Ramos (cell line): Measurements from ENCODE around the gene RNF149.
"Not testable (repeated sequence)": the region's sequence is repeated elsewhere in the genome, so short reads cannot be mapped to it uniquely, and the experiment has no call there.

Experiments used
- in situ Hi-C: fragments of 300-500 bp; cut with MboI; formaldehyde crosslinking; loops from one replicate; pipeline ENCODE4 v1.14.3; 2022; ENCODE audit warnings: low sequenced_read_pairs; ENCODE audit not compliant: unreplicated experiment

The RNF149 gene

DNA sequence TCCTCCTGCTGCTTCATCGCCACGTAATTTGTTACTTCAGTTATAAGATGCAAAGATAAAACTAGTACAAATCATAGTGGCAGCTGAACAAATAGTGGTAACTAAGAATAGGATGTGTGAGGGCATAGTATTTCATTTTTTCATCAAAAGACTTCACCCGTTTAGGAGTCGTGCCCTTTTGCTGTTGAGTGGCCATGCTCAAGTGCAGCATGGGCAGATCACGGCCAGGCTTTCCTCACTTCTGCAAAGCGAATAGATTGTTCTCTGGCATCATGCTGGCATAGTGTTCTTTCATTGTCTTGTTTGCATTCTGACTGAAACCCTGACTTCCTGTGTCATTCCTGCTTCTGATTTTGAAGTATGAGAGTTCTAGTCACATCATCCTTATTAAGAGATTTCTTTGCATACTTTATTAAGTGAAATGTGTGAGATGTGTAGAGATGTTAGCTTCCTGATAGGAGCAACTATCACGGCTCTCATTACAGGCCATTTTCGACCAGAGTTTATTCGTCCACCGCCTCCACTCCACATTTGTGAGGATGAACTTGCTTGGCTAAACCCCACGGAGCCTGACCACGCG, 44.1 kb downstream of the RNF149 start:
- in situ Hi-C loops, result no loop called here

DNA sequence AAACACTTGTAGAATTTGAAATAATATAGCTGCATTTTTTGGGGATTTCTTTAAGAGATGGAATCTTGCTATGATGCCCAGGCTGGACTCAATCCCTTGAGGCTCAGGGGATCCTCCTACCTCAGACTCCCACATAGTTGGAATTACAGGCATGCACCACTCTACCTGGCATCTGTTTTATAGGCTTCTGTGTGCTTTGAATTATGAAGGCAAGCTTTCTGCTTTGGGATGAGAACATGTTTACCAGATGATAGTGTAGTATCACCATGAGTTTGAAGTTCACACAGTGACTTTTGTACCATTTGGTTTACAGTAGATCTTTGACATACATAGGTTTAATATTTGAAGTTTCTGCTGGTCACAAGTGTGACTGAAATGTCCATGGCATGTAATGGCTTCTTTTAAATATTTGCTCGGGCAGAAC, 45.1 kb downstream of the RNF149 start:
- in situ Hi-C loops, result no loop called here

GRCh38 chr2:101262142-101262541, 46.4 kb downstream of the RNF149 start:
- in situ Hi-C loops, result no loop called here

- in situ Hi-C loops, result no loop called here
Measured at GRCh38 chr2:101258804-101259203, 49.7 kb downstream of the RNF149 start.

GRCh38 chr2:101256316-101256715, 52.2 kb downstream of the RNF149 start:
- in situ Hi-C loops, result no loop called here

- in situ Hi-C loops, result no loop called here
Measured at GRCh38 chr2:101255501-101255900, 53.0 kb downstream of the RNF149 start.

- in situ Hi-C loops, result no loop called here
Measured at GRCh38 chr2:101253703-101254450, 54.6 kb downstream of the RNF149 start.

DNA sequence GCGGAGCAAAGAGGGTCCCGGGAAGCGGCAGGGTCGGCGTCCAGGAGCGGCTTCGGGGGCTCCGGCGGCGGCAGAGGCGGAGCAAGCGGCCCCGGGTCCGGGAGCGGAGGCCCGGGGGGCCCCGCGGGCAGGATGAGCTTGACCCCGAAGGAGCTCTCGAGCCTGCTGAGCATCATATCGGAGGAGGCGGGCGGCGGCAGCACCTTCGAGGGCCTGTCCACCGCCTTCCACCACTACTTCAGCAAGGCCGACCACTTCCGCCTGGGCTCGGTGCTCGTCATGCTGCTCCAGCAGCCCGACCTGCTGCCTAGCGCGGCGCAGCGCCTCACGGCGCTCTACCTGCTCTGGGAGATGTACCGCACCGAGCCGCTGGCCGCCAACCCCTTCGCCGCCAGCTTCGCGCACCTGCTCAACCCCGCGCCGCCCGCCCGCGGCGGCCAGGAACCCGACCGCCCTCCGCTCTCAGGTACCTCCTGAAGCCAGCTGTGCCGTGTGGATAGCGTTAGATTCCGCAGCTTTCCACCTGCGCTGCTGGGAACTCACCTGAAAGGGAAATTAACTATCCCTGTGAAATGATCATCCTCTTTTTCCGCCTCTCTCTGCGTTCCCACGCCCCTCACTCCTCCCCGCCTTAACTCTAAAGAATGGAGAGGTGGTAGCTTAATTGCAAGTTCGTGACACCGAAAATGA, 55.3 kb downstream of the RNF149 start:
- in situ Hi-C loops, result no loop called here

DNA sequence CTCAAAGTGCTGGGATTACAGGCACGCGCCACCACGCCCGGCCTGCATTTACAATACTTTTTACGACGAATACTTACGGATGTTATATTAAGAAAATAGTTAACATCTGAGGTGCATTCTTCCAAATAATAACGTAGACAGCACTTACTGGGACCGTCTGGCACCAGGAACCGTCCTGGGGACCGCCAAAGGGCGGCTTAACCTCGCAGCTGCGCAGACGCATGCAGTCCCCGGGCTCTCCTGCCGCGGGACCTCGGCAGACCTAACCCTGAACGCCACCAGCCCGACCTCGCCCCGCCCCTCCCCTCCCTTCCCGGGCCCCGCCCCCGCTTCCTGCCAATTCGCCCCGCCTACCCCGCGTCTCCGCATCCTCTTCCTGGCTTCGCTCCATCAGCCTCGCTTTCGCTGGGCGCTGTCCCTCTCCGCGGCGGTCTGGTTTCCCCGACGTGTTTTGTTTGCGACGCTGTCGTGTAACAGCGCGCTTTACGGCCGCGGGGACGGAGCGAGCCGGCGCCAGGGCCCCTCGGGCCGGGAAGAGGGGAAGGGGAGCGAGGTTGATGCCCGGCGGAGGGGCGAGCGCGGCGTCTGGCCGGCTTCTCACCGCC, 56.0 kb downstream of the RNF149 start, which contains the start of gene CNOT11:
CNOT11 (plus strand) TSS at position 479 of the 605 bp plus-strand sequence; CDS start at position 558, 79 bp downstream.
- in situ Hi-C loops, result no loop called here

DNA sequence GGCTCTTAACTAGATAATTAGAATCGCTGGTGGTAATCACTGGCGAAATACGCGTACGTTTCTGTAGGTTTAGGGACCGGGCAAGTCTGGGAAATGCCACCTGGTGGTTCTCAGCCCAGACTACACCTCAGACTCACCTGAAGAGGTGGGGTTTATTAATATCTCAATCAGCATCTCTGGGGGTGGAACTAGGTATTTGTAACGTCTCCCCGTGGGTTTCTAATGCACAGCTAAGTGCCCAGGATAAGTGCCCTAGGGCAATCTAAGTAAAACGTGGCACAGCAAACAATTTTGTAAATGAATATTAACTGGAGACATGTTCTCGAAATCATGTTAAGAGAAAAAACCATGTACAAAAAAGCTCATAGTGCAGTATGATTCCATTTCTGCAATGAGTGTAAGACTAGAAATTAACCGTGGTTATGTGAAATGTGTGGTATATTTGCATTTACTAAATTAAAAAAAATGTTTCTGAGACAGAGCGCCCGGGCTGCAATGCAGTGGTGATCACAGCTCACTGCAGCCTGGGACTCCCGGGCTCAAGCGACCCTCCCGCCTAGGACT, 56.6 kb downstream of the RNF149 start:
- in situ Hi-C loops, result no loop called here

GRCh38 chr2:101251246-101251781, 57.2 kb downstream of the RNF149 start:
- in situ Hi-C loops, result not testable (repeated sequence)

DNA sequence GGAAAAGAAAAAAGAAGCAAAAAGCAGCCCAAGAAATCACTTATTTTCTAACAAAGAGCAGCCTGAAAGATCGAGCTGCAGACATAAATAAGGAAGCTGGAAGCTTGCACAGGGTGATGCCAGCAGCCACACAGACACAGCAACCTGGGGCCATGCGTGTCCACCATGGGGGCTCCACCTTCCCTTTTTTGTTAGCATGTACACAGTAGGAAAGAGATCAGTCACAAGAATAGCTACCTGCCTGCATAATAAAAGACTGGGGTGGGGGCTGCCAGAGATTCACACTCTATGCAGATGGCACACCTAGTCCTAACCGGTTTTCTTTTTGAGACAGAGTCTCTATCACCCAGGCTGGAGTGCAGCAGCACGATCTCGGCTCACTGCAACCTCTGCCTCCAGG, 58.7 kb downstream of the RNF149 start:
- in situ Hi-C loops, result no loop called here

- in situ Hi-C loops, result not testable (repeated sequence)
Measured at GRCh38 chr2:101248756-101249155, 59.7 kb downstream of the RNF149 start.

DNA sequence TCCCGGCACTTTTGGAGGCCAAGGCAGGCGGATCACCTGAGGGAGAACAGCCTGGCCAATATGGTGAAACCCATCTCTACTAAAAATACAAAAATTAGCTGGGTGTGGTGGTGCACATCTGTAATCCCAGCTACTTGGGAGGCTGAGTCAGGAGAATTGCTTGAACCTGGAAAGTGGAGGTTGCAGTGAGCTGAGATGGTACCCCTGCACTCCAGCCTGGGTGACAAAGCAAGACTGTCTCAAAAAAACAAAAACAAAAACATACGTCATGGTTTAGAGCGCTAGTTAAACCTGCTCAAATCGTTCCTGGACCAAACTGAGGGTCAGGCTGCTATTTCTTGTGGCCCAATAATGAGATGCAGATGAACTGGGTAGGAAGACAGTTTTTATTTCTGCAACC, 63.0 kb downstream of the RNF149 start:
- in situ Hi-C loops, result not testable (repeated sequence)

DNA sequence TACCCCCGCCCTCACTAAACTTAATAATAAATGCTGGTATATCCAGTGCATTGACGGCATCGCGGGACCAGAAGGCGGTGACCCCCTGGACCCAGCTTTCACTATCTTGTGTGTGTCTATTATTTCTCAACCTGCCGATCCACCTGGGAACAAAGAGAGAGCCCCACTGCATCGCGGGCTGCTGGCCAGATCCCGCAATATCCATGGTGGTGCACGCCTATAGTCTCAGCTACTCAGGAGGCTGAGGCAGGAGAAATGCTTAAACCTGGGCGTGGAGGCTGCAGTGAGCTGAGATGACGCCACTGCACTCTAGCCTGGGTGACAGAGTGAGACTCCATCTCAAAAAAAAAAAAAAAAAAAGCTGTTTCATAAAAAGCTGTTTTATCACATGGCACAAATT, 63.6 kb downstream of the RNF149 start:
- in situ Hi-C loops, result not testable (repeated sequence)

DNA sequence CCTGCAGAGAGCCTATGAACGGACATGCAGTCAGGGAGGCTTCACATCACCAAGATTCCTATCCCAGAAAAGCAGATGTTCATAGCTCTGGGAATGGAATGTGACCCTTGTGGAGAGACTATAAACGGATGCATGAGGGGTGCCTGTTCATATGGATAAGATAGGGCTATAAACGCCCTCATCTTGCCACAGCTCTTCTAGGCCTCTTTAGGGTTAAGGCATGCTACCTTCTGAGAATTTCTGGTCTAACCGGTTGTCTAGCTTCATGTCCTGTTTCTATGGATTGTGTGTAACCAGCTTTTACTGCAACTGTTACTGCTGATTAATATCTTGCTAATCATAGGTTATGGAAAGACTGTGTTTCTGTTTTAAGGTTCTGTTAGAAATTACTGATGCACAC, 64.1 kb downstream of the RNF149 start:
- in situ Hi-C loops, result not testable (repeated sequence)

DNA sequence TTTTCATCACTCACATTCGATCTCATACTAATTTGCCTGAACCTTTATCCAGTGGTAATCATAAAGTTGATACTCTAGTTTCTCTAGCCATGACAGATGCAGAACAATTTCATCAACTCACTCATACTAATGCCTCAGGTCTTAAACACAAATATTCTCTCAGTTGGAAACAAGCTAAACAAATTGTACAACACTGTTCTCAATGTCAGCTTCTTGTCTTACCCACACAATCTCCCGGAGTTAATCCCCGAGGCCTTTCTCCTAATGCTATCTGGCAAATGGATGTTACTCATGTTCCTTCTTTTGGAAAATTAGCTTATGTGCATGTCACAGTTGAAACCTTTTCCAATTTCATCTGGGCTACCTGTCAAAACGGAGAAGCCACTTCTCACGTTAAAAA, 67.3 kb downstream of the RNF149 start:
- in situ Hi-C loops, result no loop called here

DNA sequence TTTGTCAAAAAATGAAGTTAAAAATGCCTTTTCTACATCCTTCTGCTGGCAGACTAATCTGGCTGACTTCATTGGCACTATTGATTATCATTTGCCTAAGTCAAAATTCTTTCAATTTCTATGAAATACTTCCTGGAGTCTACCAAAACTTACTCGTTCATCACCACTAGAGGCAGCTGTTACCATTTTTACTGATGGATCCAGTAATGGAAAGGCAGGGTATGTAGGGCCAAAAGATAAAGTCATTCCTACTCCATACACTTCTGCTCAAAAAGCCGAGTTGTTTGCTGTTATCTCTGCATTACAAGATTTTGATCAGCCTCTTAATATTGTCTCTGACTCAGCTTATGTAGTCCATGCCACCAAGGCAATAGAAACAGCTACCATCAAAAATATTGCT, 67.8 kb downstream of the RNF149 start:
- in situ Hi-C loops, result not testable (repeated sequence)

GRCh38 chr2:101239760-101240118, 68.8 kb downstream of the RNF149 start:
- in situ Hi-C loops, result not testable (repeated sequence)
